ENCODE data around the gene FAT2.

FAT2 gene

GRCh38 chr5:151550146-151550545, 41.0 kb downstream of the FAT2 start:
- no peak for DNase-seq

GRCh38 chr5:151549713-151550112, 41.4 kb downstream of the FAT2 start:
- no peak for DNase-seq

- no peak for DNase-seq
These were observed 43.8 kb downstream of the FAT2 start for GRCh38 chr5:151547364-151547763.

DNA sequence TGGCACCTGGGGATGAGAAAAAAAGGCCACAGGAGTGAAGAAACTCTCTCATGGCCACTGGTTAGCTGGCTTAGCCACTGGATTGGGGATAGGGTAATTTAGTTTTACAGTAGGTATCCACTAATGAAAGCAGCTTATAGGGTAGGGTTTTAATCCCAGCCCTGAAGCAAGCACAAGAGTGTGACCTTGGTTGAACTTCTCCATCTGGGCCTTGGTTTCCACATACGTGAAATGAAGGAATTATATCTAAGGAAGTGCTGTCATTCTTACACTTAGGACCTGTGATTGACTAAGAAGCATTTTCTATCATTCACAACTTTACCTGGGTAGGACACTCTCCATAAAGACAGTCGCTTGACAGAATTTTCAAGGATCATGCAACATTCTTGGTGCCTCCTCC, 49.6 kb downstream of the FAT2 start:
- DNase-seq, result no peak
